HepG2 (cell line): ENCODE measurements around the gene NDUFA8. TPM values are rescaled to one million over a fixed set of nuclear protein-coding genes. Genes with fewer than 3 reads are reported as not detected.

Source experiments
- ATAC-seq: fragments of 200-7000 bp; cut with Tn5 transposase; 3 replicates; pipeline ENCODE4 v1.9.1; 2020; ENCODE audit warnings: mild to moderate bottlenecking, moderate library complexity
- BruUV-seq: library from RNA; stranded (reverse); fragments of 400-500 nt; replicated peaks from 2 replicates; lab custom pipeline; 2021; lab: Mats Ljungman, UMichigan
- CTCF ChIA-PET: fragments of 300-600 bp; formaldehyde crosslinking; extraction: SDS; loops from one replicate; lab custom pipeline; 2021; ENCODE audit warnings: low total read pairs, inconsistent platforms, low intra/inter-chr PET ratio; lab: Yijun Ruan, JAX
- POLR2A ChIA-PET: fragments of 350-600 bp; sonication (Branson Sonifier 250); formaldehyde crosslinking; loops from one replicate; lab custom pipeline; 2020; ENCODE audit warnings: antibody characterized with exemption, inconsistent platforms; lab: Yijun Ruan, JAX
- DNase-seq: peaks from one replicate; pipeline ENCODE4 v3.0.0-alpha.2; 2015; ENCODE audit warnings: low spot score
- FAIRE-seq: peaks from 3 replicates; lab custom pipeline; 2011; peaks lifted over from hg19 to GRCh38; lab: Jason Lieb, UNC
- H2AFZ ChIP-seq: one replicate; pipeline ENCODE4 v1.6.1; 2011; ENCODE audit warnings: low read length, inconsistent platforms
- H3K27ac ChIP-seq: fragments of 300-600 bp; 3 replicates; pipeline ENCODE4 v1.8.0; 2011; ENCODE audit warnings: mixed run types, mild to moderate bottlenecking, mixed read lengths, low read length, inconsistent platforms; ENCODE audit not compliant: insufficient read depth; ENCODE audit errors: extremely low read length
- H3K27me3 ChIP-seq, 2 experiments: fragments of 200-600 bp in 1 of 2; 2 replicates in 1 of 2; 3 replicates in 1 of 2; pipeline versions ENCODE4 v1.6.0 to v1.8.0; 2011; ENCODE audit warnings: low read length in 2 of 2, mild to moderate bottlenecking in 2 of 2, moderate library complexity in 2 of 2, inconsistent platforms in 1 of 2; ENCODE audit not compliant: insufficient read depth in 2 of 2, control insufficient read depth in 1 of 2
- H3K36me3 ChIP-seq, 2 experiments: fragments of 200-600 bp in 1 of 2; replicated peaks in 1 of 2; 2 replicates in 1 of 2; 3 replicates in 1 of 2; pipeline versions ENCODE4 v1.5.1 to v1.8.0; 2011; ENCODE audit warnings: low read length in 2 of 2, inconsistent platforms in 1 of 2; ENCODE audit not compliant: insufficient read depth in 2 of 2, control insufficient read depth in 1 of 2
- H3K4me1 ChIP-seq: 2 replicates; pipeline ENCODE4 v1.5.1; 2012; ENCODE audit warnings: low read length, inconsistent platforms; ENCODE audit not compliant: insufficient read depth
- H3K4me2 ChIP-seq: 2 replicates; pipeline ENCODE4 v1.6.0; 2011; ENCODE audit warnings: low read depth, low read length, inconsistent platforms
- H3K4me3 ChIP-seq, 3 experiments: fragments of 200-600 bp in 1 of 3; sonication (generic), shearing (Covaris generic) in 1 of 3; replicated peaks in 1 of 3; 2 replicates each; pipeline ENCODE4 v1.5.1; 2011 to 2016; ENCODE audit warnings: low read length in 3 of 3, inconsistent platforms in 2 of 3, low read depth in 2 of 3, mild to moderate bottlenecking in 2 of 3, control low read depth in 1 of 3, mixed read lengths in 1 of 3; ENCODE audit not compliant: insufficient read depth in 1 of 3
- H3K79me2 ChIP-seq: one replicate; pipeline ENCODE4 v1.6.1; 2011; ENCODE audit warnings: low read length, inconsistent platforms; ENCODE audit not compliant: insufficient read depth
- H3K9ac ChIP-seq: 2 replicates; pipeline ENCODE4 v1.6.0; 2011; ENCODE audit warnings: mild to moderate bottlenecking, low read depth, low read length, inconsistent platforms; ENCODE audit not compliant: insufficient read depth
- H3K9me3 ChIP-seq: 2 replicates; pipeline ENCODE4 v1.5.1; 2012; ENCODE audit warnings: mild to moderate bottlenecking, low read length
- H4K20me1 ChIP-seq: 2 replicates; pipeline ENCODE4 v1.6.0; 2011; ENCODE audit warnings: inconsistent platforms, mild to moderate bottlenecking, low read length, moderate library complexity; ENCODE audit not compliant: insufficient read depth
- FOXA1 ChIP-seq, 2 experiments: fragments of 450-650 bp in 1 of 2; sonication (generic) in 1 of 2; formaldehyde crosslinking in 1 of 2; IDR thresholded peaks; 2 replicates each; pipeline versions ENCODE4 v1.4.0 to v1.6.1; 2016 to 2020; ENCODE audit warnings: missing genetic modification reagents in 1 of 2
- GATAD2A ChIP-seq: IDR thresholded peaks from 2 replicates; pipeline ENCODE4 v1.6.1; 2016
- GTF3A ChIP-seq: sonication (generic); formaldehyde crosslinking; conservative IDR thresholded peaks from 2 replicates; pipeline ENCODE4 v1.4.0; 2020; ENCODE audit warnings: mild to moderate bottlenecking, missing genetic modification reagents
- MAZ ChIP-seq, 2 experiments: sonication (generic) in 1 of 2; formaldehyde crosslinking in 1 of 2; IDR thresholded peaks; 2 replicates each; pipeline versions ENCODE4 v1.5.0 to v1.6.1; 2012 to 2020; ENCODE audit warnings: low read depth in 2 of 2, mild to moderate bottlenecking in 2 of 2, borderline replicate concordance in 1 of 2, improper control_type of control experiment in 1 of 2, low read length in 1 of 2, missing genetic modification reagents in 1 of 2, moderate library complexity in 1 of 2
- MEF2D ChIP-seq: sonication (generic); formaldehyde crosslinking; IDR thresholded peaks from 2 replicates; pipeline ENCODE4 v1.5.1; 2020; ENCODE audit warnings: mild to moderate bottlenecking, missing genetic modification reagents
- REPIN1 ChIP-seq: sonication (generic); formaldehyde crosslinking; IDR thresholded peaks from 2 replicates; pipeline ENCODE4 v1.8.0; 2022; ENCODE audit warnings: missing genetic modification reagents, low read depth, mild to moderate bottlenecking, borderline replicate concordance
- SMAD9 ChIP-seq: sonication (generic); formaldehyde crosslinking; IDR thresholded peaks from 2 replicates; pipeline ENCODE4 v1.5.1; 2020; ENCODE audit warnings: mild to moderate bottlenecking, missing genetic modification reagents
- XRCC5 ChIP-seq: fragments of 200-400 bp; formaldehyde crosslinking; optimal IDR thresholded peaks from 2 replicates; pipeline ENCODE3; 2017; ENCODE audit warnings: mild to moderate bottlenecking, low read length
- ZFX ChIP-seq: sonication (generic); formaldehyde crosslinking; IDR thresholded peaks from 2 replicates; pipeline ENCODE4 v1.4.0; 2020; ENCODE audit warnings: mild to moderate bottlenecking, low read depth, missing genetic modification reagents, moderate library complexity
- ZNF205 ChIP-seq: IDR thresholded peaks from 2 replicates; pipeline ENCODE4 v1.6.1; 2018; ENCODE audit warnings: missing biosample characterization, missing genetic modification reagents
- WGBS: methylation state at CpG from one replicate; pipeline ENCODE4 v1.1.6; 2017; ENCODE audit warnings: low lambda C conversion rate; 5-methylcytosine and 5-hydroxymethylcytosine counted together
- in situ Hi-C: cut with HindIII; loops from 2 replicates; pipeline ENCODE4 v1.10.0; 2017; ENCODE audit warnings: low pct_unique_long_range_greater_than_20kb; ENCODE audit not compliant: extremely low pct_ligation_motif_present
- intact Hi-C: fragments of 100-400 bp; cut with micrococcal nuclease; formaldehyde crosslinking; loops from one replicate; pipeline ENCODE4 v1.10.0; 2022; ENCODE audit not compliant: unreplicated experiment
- polyA plus RNA-seq, 8 experiments: library from polyadenylated mRNA; depleted of rRNA in 3 of 8; stranded (reverse) in 7 of 8; unstranded in 1 of 8; fragments of >200 nt; fragmentation: Illumina TruSeq in 4 of 8; extraction: Trizol in 4 of 8; gene quantifications; 2 replicates each; pipeline versions ENCODE4 v1.2.1 to v1.2.3, GENCODE V29; 2011 to 2016; ENCODE audit warnings: low read depth in 4 of 8, missing spikeins in 1 of 8, mixed read lengths in 1 of 8; ENCODE audit not compliant: insufficient read depth in 1 of 8
- total RNA-seq, 5 experiments: library from RNA; depleted of rRNA; stranded (reverse); fragments of >200 nt; fragmentation: Illumina TruSeq; extraction: Trizol; gene quantifications; 2 replicates each; pipeline ENCODE4 v1.2.3, GENCODE V29; 2016; ENCODE audit warnings: low read depth in 1 of 5
- TF ChIP-seq, protein P1 (sequence below): sonication (generic); formaldehyde crosslinking; IDR thresholded peaks from 2 replicates; pipeline ENCODE4 v1.5.0; 2020; ENCODE audit warnings: mild to moderate bottlenecking, missing genetic modification reagents, moderate library complexity
- TF ChIP-seq, protein P2 (sequence below), 2 experiments: sonication (generic) in 1 of 2; formaldehyde crosslinking in 1 of 2; IDR thresholded peaks; 2 replicates each; pipeline versions ENCODE4 v1.4.0 to v1.6.1; 2018 to 2020; ENCODE audit warnings: missing genetic modification reagents in 2 of 2, borderline replicate concordance in 1 of 2, low read depth in 1 of 2, mild to moderate bottlenecking in 1 of 2, missing biosample characterization in 1 of 2

NDUFA8 gene
- total and polyA plus RNA-seq, 2 of the 13 experiments (the other 11 are each of a cell fraction or from before 2014, with no cell fraction given) = 68.6 to 71.7 TPM

DNA sequence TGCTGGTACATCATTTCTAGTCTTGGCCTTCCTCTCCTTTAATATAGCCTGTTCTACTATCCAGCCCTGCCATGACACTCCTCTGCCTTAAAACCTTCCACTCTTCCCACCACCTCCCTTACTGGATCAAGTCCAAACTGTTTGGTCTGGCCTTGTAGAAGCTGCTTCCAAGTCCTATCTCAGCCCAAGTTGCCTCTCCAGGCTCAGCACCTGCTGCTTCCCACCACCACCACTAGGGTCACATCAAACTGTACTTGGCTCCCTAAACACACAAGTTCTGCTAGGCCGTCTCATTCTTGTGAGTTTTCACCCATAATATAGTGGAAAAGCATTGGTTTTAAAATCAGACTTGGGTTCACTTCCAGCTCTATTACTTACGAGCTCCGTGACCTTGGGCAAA is 1.4 kb downstream of the NDUFA8 start:
- no peak overlapping the region for H3K9ac ChIP-seq
- no peak for TF ChIP-seq MAZ (IDR thresholded peaks at IDR 0.05; ENCODE audit: borderline replicate concordance, low read depth, low read length)
- no peak for TF ChIP-seq MAZ (CRISPR knock-in tag; IDR thresholded peaks at IDR 0.05; ENCODE audit: low read depth)
- TF ChIP-seq GATAD2A (CRISPR knock-in tag) = 0 out of 2 replicates have a peak, but pooled peaks have one; percentile 16
- TF ChIP-seq, protein P1, sequence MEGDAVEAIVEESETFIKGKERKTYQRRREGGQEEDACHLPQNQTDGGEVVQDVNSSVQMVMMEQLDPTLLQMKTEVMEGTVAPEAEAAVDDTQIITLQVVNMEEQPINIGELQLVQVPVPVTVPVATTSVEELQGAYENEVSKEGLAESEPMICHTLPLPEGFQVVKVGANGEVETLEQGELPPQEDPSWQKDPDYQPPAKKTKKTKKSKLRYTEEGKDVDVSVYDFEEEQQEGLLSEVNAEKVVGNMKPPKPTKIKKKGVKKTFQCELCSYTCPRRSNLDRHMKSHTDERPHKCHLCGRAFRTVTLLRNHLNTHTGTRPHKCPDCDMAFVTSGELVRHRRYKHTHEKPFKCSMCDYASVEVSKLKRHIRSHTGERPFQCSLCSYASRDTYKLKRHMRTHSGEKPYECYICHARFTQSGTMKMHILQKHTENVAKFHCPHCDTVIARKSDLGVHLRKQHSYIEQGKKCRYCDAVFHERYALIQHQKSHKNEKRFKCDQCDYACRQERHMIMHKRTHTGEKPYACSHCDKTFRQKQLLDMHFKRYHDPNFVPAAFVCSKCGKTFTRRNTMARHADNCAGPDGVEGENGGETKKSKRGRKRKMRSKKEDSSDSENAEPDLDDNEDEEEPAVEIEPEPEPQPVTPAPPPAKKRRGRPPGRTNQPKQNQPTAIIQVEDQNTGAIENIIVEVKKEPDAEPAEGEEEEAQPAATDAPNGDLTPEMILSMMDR (CRISPR knock-in tag) = peak; percentile 56
- TF ChIP-seq ZNF205 (CRISPR knock-in tag) = peak; percentile 71; the same call in 1 of the 2 replicates
- TF ChIP-seq SMAD9 (CRISPR knock-in tag) = no peak
- no peak for TF ChIP-seq GTF3A (CRISPR knock-in tag)
- TF ChIP-seq XRCC5 = peak; percentile 38
- TF ChIP-seq, protein P2, sequence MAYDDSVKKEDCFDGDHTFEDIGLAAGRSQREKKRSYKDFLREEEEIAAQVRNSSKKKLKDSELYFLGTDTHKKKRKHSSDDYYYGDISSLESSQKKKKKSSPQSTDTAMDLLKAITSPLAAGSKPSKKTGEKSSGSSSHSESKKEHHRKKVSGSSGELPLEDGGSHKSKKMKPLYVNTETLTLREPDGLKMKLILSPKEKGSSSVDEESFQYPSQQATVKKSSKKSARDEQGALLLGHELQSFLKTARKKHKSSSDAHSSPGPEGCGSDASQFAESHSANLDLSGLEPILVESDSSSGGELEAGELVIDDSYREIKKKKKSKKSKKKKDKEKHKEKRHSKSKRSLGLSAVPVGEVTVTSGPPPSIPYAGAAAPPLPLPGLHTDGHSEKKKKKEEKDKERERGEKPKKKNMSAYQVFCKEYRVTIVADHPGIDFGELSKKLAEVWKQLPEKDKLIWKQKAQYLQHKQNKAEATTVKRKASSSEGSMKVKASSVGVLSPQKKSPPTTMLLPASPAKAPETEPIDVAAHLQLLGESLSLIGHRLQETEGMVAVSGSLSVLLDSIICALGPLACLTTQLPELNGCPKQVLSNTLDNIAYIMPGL (CRISPR knock-in tag; IDR thresholded peaks at IDR 0.05; ENCODE audit: borderline replicate concordance in 1 of 2, low read depth in 1 of 2) = peak; percentile 31 to 79; a peak in 3 of 4 replicates
- peak; percentile 10; the same call in 1 of the 2 replicates for TF ChIP-seq REPIN1
- TF ChIP-seq MEF2D (CRISPR knock-in tag) = no peak
- TF ChIP-seq FOXA1 (IDR thresholded peaks at IDR 0.05) = no peak
- 0 out of 2 replicates have a peak, but pooled peaks have one; percentile 12 for TF ChIP-seq FOXA1 (CRISPR knock-in tag; IDR thresholded peaks at IDR 0.05)
- TF ChIP-seq ZFX (CRISPR knock-in tag) = peak; percentile 62; the same call in 1 of the 2 replicates
- H3K9me3 ChIP-seq = no peaks in the 10 kb centered on the region
- no peaks in the 10 kb centered on the region for H3K36me3 ChIP-seq
- H3K4me1 ChIP-seq = peaks cover 36% of the 10 kb centered on the region
- WGBS = 46% methylated on average over 3 of the region's 3 CpGs
- peaks cover 49% of the 10 kb centered on the region for H3K79me2 ChIP-seq
- DNase-seq (peak; percentile 59), FAIRE-seq (peak; percentile 77), ATAC-seq (peak; percentile 72)
- peaks cover 3% of the 10 kb centered on the region; the same call in 1 of the 2 replicates for H4K20me1 ChIP-seq
- ChIA-PET CTCF (no interaction called here), POLR2A (interaction anchor here (0.7 to 1.5 kb wide), 2 partner anchors 32 to 106 kb away, joined by 3 to 4 read pairs; partner anchors contain the start of genes MRRF and RBM18)
- no TSS peak for BruUV-seq
- H3K27ac ChIP-seq = no peak overlapping the region
- in situ Hi-C loops (no loop called here), intact Hi-C loops (no loop called here)
- H3K4me3 ChIP-seq = 0 out of 6 replicates have a peak overlapping the region, but pooled peaks of 1 of the 3 experiments have one; percentile 22
- no peaks in the 10 kb centered on the region; a peak in 1 of 5 replicates for H3K27me3 ChIP-seq
- no peak overlapping the region for H2AFZ ChIP-seq
- peak overlapping the region; percentile 96 for H3K4me2 ChIP-seq
